ENCODE results near the gene ASB9.
"Not testable (repeated sequence)": the region's sequence is repeated elsewhere in the genome, so short reads cannot be mapped to it uniquely, and the experiment has no call there.

Gene ASB9

GRCh38 chrX:15216280-15216679 lies 53.6 kb downstream of the ASB9 start:
- Mint-ChIP-seq H3K36me3 (ENCODE audit: low read depth) (no peaks in the 10 kb centered on the region), H3K4me3 (no peak overlapping the region), H3K27me3 (peaks cover 48% of the 10 kb centered on the region), H3K9me3 (no peaks in the 10 kb centered on the region), H3K4me1 (ENCODE audit: low read depth) (peaks cover 3% of the 10 kb centered on the region), H3K27ac (no peak overlapping the region)
- DNase-seq = no peak

GRCh38 chrX:15215366-15215765 lies 54.5 kb downstream of the ASB9 start:
- Mint-ChIP-seq H3K4me1 (ENCODE audit: low read depth) (no peaks in the 10 kb centered on the region), H3K4me3 (no peak overlapping the region), H3K36me3 (ENCODE audit: low read depth) (no peaks in the 10 kb centered on the region), H3K27me3 (peaks cover 42% of the 10 kb centered on the region), H3K9me3 (no peaks in the 10 kb centered on the region), H3K27ac (no peak overlapping the region)
- no peak for DNase-seq

GRCh38 chrX:15214588-15214987 lies 55.3 kb downstream of the ASB9 start:
- H3K36me3 Mint-ChIP-seq (ENCODE audit: low read depth) = no peaks in the 10 kb centered on the region

GRCh38 chrX:15209096-15209495 lies 60.8 kb downstream of the ASB9 start:
- no peak for DNase-seq
- Mint-ChIP-seq H3K36me3 (ENCODE audit: low read depth) (no peaks in the 10 kb centered on the region), H3K27ac (no peak overlapping the region)

More at GRCh38 chrX:15214588-15214987, 55.3 kb downstream of the ASB9 start:
- peaks cover 44% of the 10 kb centered on the region for H3K27me3 Mint-ChIP-seq
- no peaks in the 10 kb centered on the region for H3K4me1 Mint-ChIP-seq (ENCODE audit: low read depth)
- DNase-seq = no peak
- no peak overlapping the region for H3K27ac Mint-ChIP-seq
- H3K4me3 Mint-ChIP-seq = no peak overlapping the region
- H3K9me3 Mint-ChIP-seq = no peaks in the 10 kb centered on the region

GRCh38 chrX:15207994-15208393 lies 61.9 kb downstream of the ASB9 start:
- no peaks in the 10 kb centered on the region for H3K36me3 Mint-ChIP-seq (ENCODE audit: low read depth)
- peak overlapping the region; percentile 50 for H3K27ac Mint-ChIP-seq
- H3K4me1 Mint-ChIP-seq (ENCODE audit: low read depth) = peaks cover 33% of the 10 kb centered on the region
- DNase-seq = no peak
- H3K9me3 Mint-ChIP-seq = peaks cover 6% of the 10 kb centered on the region
- H3K27me3 Mint-ChIP-seq = peaks cover 31% of the 10 kb centered on the region
- H3K4me3 Mint-ChIP-seq = no peak overlapping the region

More at GRCh38 chrX:15209096-15209495, 60.8 kb downstream of the ASB9 start:
- H3K4me3 Mint-ChIP-seq = no peak overlapping the region
- peaks cover 23% of the 10 kb centered on the region for H3K4me1 Mint-ChIP-seq (ENCODE audit: low read depth)
- peaks cover 6% of the 10 kb centered on the region for H3K9me3 Mint-ChIP-seq
- H3K27me3 Mint-ChIP-seq = peaks cover 40% of the 10 kb centered on the region

- Mint-ChIP-seq H3K27ac (peak overlapping the region; percentile 69), H3K4me3 (no peak overlapping the region), H3K36me3 (ENCODE audit: low read depth) (no peaks in the 10 kb centered on the region), H3K4me1 (ENCODE audit: low read depth) (peaks cover 38% of the 10 kb centered on the region), H3K9me3 (peaks cover 6% of the 10 kb centered on the region), H3K27me3 (peaks cover 31% of the 10 kb centered on the region)
- DNase-seq = no peak
These were observed 62.5 kb downstream of the ASB9 start for GRCh38 chrX:15207384-15207783.

- H3K9me3 Mint-ChIP-seq = peaks cover 6% of the 10 kb centered on the region
- DNase-seq = no peak
- H3K4me3 Mint-ChIP-seq = no peak overlapping the region
- H3K27ac Mint-ChIP-seq = no peak overlapping the region
- peaks cover 45% of the 10 kb centered on the region for H3K4me1 Mint-ChIP-seq (ENCODE audit: low read depth)
- H3K36me3 Mint-ChIP-seq (ENCODE audit: low read depth) = no peaks in the 10 kb centered on the region
- peaks cover 35% of the 10 kb centered on the region for H3K27me3 Mint-ChIP-seq
These were observed 63.6 kb downstream of the ASB9 start for GRCh38 chrX:15206306-15206705.

- no peaks in the 10 kb centered on the region for H3K36me3 Mint-ChIP-seq (ENCODE audit: low read depth)
- DNase-seq = no peak
- H3K9me3 Mint-ChIP-seq = peaks cover 6% of the 10 kb centered on the region
- H3K27ac Mint-ChIP-seq = peak overlapping the region; percentile 89
- H3K4me3 Mint-ChIP-seq = no peak overlapping the region
- peaks cover 48% of the 10 kb centered on the region for H3K27me3 Mint-ChIP-seq
- peaks cover 47% of the 10 kb centered on the region for H3K4me1 Mint-ChIP-seq (ENCODE audit: low read depth)
These were observed 65.6 kb downstream of the ASB9 start for GRCh38 chrX:15204130-15204751.

- Mint-ChIP-seq H3K9me3 (peaks cover 6% of the 10 kb centered on the region), H3K36me3 (ENCODE audit: low read depth) (no peaks in the 10 kb centered on the region), H3K4me3 (no peak overlapping the region), H3K27me3 (peaks cover 50% of the 10 kb centered on the region), H3K27ac (peak overlapping the region; percentile 88), H3K4me1 (ENCODE audit: low read depth) (peaks cover 51% of the 10 kb centered on the region)
- no peak for DNase-seq
These were observed 66.2 kb downstream of the ASB9 start for GRCh38 chrX:15203694-15204093.

- DNase-seq = no peak
- H3K27me3 Mint-ChIP-seq = peaks cover 51% of the 10 kb centered on the region
- no peaks in the 10 kb centered on the region for H3K36me3 Mint-ChIP-seq (ENCODE audit: low read depth)
- H3K9me3 Mint-ChIP-seq = peaks cover 6% of the 10 kb centered on the region
- no peak overlapping the region for H3K4me3 Mint-ChIP-seq
- H3K27ac Mint-ChIP-seq = peak overlapping the region; percentile 88
- peaks cover 50% of the 10 kb centered on the region for H3K4me1 Mint-ChIP-seq (ENCODE audit: low read depth)
These were observed 67.3 kb downstream of the ASB9 start for GRCh38 chrX:15202454-15203177.

GRCh38 chrX:15200871-15201270 lies 69.0 kb downstream of the ASB9 start:
- no peak for DNase-seq
- H3K36me3 Mint-ChIP-seq (ENCODE audit: low read depth) = no peaks in the 10 kb centered on the region
- H3K27ac Mint-ChIP-seq = no peak overlapping the region
- no peak overlapping the region for H3K4me3 Mint-ChIP-seq
- peaks cover 40% of the 10 kb centered on the region for H3K4me1 Mint-ChIP-seq (ENCODE audit: low read depth)
- H3K9me3 Mint-ChIP-seq = peaks cover 6% of the 10 kb centered on the region
- peaks cover 53% of the 10 kb centered on the region for H3K27me3 Mint-ChIP-seq

- H3K27me3 Mint-ChIP-seq = peaks cover 52% of the 10 kb centered on the region
- H3K36me3 Mint-ChIP-seq (ENCODE audit: low read depth); DNase-seq; H3K27ac Mint-ChIP-seq; H3K9me3 Mint-ChIP-seq; H3K4me3 Mint-ChIP-seq: not testable (repeated sequence)
- peaks cover 28% of the 10 kb centered on the region for H3K4me1 Mint-ChIP-seq (ENCODE audit: low read depth)
These were observed 71.2 kb downstream of the ASB9 start for GRCh38 chrX:15198608-15199202.

GRCh38 chrX:15194146-15194545 lies 75.7 kb downstream of the ASB9 start:
- H3K4me1 Mint-ChIP-seq (ENCODE audit: low read depth) = peaks cover 7% of the 10 kb centered on the region
- H3K27ac Mint-ChIP-seq = no peak overlapping the region
- DNase-seq = no peak
- H3K4me3 Mint-ChIP-seq = no peak overlapping the region
- H3K27me3 Mint-ChIP-seq = peaks cover 47% of the 10 kb centered on the region
- no peaks in the 10 kb centered on the region for H3K36me3 Mint-ChIP-seq (ENCODE audit: low read depth)
- no peaks in the 10 kb centered on the region for H3K9me3 Mint-ChIP-seq

All from activated T-cell treated with anti-CD3 and anti-CD28 coated beads, Interleukin-2, amount 50 U/mL, for 24 hours (primary cell).